HL-60 (cell line): ENCODE data around the gene DYSF.

ENCODE experiments used
- DNase-seq, 2 experiments: peaks; one replicate each; pipeline ENCODE4 v3.0.0-alpha.2; 2010 to 2020; ENCODE audit warnings: low read depth in 1 of 2, low spot score in 1 of 2
- H3K27ac ChIP-seq: fragments of 250-450 bp; sonication (Bioruptor Pico); replicated peaks from 2 replicates; pipeline ENCODE4 v1.5.1; 2020; ENCODE audit warnings: mild to moderate bottlenecking, moderate library complexity
- H3K27me3 ChIP-seq: fragments of 250-450 bp; sonication (Bioruptor Pico); 2 replicates; pipeline ENCODE4 v1.5.1; 2021; ENCODE audit warnings: mild to moderate bottlenecking, moderate library complexity; ENCODE audit not compliant: insufficient read depth, poor library complexity, severe bottlenecking
- H3K4me3 ChIP-seq: replicated peaks from 2 replicates; pipeline ENCODE4 v1.5.1; 2011; ENCODE audit warnings: mild to moderate bottlenecking, control low read depth, low read length; ENCODE audit not compliant: insufficient read depth
- GABPA ChIP-seq: IDR thresholded peaks from 2 replicates; pipeline ENCODE4 v1.6.1; 2012; ENCODE audit warnings: low read depth
- POLR2AphosphoS5 ChIP-seq: IDR thresholded peaks from 2 replicates; pipeline ENCODE4 v1.6.1; 2012; ENCODE audit warnings: low read depth
- REST ChIP-seq: IDR thresholded peaks from 2 replicates; pipeline ENCODE4 v1.6.1; 2012; ENCODE audit warnings: low read depth; ENCODE audit not compliant: insufficient replicate concordance
- SPI1 ChIP-seq: IDR thresholded peaks from 2 replicates; pipeline ENCODE4 v1.6.1; 2012; ENCODE audit warnings: low read depth, mild to moderate bottlenecking, borderline replicate concordance
- TF ChIP-seq, protein P1 (sequence below): IDR thresholded peaks from one replicate; pipeline ENCODE4 v1.5.1; 2011; ENCODE audit warnings: low read length, control low read depth, inconsistent platforms; ENCODE audit not compliant: insufficient read depth

Gene DYSF

GRCh38 chr2:71566372-71566771, 113.0 kb downstream of the DYSF start:
- Histone ChIP-seq H3K4me3 (no peak overlapping the region), H3K27ac (no peak overlapping the region), H3K27me3 (no peaks in the 10 kb centered on the region)
- DNase-seq, result no peak
- no peak for TF ChIP-seq GABPA
- TF ChIP-seq REST, result no peak
- no peak for TF ChIP-seq SPI1
- TF ChIP-seq POLR2AphosphoS5, result no peak

DNA sequence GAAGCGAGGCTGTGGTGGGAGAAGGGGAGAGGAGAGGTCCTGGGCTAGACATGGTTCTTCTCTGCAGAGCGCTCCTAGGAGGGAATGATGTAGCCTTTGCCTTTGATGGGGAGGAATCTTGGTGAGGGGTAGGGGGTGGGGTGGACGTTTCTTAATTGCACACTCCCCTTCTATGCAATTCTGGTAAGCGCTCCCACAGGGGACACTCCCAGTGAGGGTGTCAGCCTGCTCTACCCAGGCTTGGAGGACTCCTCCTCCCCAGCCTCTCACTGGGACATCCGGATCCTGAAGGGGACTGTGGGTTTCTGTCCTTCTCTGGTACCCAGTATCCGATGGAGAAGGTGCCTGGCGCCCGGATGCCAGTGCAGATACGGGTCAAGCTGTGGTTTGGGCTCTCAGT, 114.3 kb downstream of the DYSF start:
- DNase-seq, result no peak
- H3K4me3 ChIP-seq, result no peak overlapping the region
- H3K27me3 ChIP-seq, result no peaks in the 10 kb centered on the region
- TF ChIP-seq, protein P1, sequence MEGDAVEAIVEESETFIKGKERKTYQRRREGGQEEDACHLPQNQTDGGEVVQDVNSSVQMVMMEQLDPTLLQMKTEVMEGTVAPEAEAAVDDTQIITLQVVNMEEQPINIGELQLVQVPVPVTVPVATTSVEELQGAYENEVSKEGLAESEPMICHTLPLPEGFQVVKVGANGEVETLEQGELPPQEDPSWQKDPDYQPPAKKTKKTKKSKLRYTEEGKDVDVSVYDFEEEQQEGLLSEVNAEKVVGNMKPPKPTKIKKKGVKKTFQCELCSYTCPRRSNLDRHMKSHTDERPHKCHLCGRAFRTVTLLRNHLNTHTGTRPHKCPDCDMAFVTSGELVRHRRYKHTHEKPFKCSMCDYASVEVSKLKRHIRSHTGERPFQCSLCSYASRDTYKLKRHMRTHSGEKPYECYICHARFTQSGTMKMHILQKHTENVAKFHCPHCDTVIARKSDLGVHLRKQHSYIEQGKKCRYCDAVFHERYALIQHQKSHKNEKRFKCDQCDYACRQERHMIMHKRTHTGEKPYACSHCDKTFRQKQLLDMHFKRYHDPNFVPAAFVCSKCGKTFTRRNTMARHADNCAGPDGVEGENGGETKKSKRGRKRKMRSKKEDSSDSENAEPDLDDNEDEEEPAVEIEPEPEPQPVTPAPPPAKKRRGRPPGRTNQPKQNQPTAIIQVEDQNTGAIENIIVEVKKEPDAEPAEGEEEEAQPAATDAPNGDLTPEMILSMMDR, result no peak
- TF ChIP-seq REST, result no peak
- H3K27ac ChIP-seq, result no peak overlapping the region

- no peak for DNase-seq
- H3K4me3 ChIP-seq, result no peak overlapping the region
- H3K27me3 ChIP-seq, result no peaks in the 10 kb centered on the region
- no peak overlapping the region for H3K27ac ChIP-seq
- TF ChIP-seq POLR2AphosphoS5, result no peak
- TF ChIP-seq REST, result no peak
- no peak for TF ChIP-seq SPI1
- no peak for TF ChIP-seq GABPA
- TF ChIP-seq, protein P1, result no peak
Observed at GRCh38 chr2:71568103-71568502, 114.7 kb downstream of the DYSF start.

- Histone ChIP-seq H3K27me3 (no peaks in the 10 kb centered on the region), H3K27ac (no peak overlapping the region), H3K4me3 (no peak overlapping the region)
- TF ChIP-seq POLR2AphosphoS5 (no peak), REST (no peak), SPI1 (no peak), GABPA (no peak)
- TF ChIP-seq, protein P1, result no peak
- no peak for DNase-seq
Observed at GRCh38 chr2:71570511-71570910, 117.2 kb downstream of the DYSF start.
